Activated B cell treated with CpG ODN at 0.5 μM for 24 hours (primary cell): ENCODE measurements around the gene GALNTL6. TPM values are rescaled to one million over a fixed set of nuclear protein-coding genes. Genes with fewer than 3 reads are reported as not detected.

Experiments
- ATAC-seq: fragments of 200-7000 bp; cut with Tn5 transposase; one replicate; pipeline ENCODE4 v1.10.0; 2021; ENCODE audit warnings: low read depth, mild to moderate bottlenecking, moderate library complexity
- CTCF ChIA-PET: fragments of 350-600 bp; sonication (Branson Sonifier 250); formaldehyde crosslinking; loops from one replicate; lab custom pipeline; 2021; ENCODE audit warnings: antibody characterized with exemption; lab: Charles Lee
- POLR2A ChIA-PET: fragments of 350-600 bp; sonication (Branson Sonifier 250); formaldehyde crosslinking; loops from one replicate; lab custom pipeline; 2021; ENCODE audit warnings: antibody characterized with exemption; lab: Charles Lee
- DNase-seq: peaks from one replicate; pipeline ENCODE4 v3.0.0; 2022
- H3K27ac Mint-ChIP-seq: one replicate; pipeline ENCODE4 v1.8.0; 2020; ENCODE audit warnings: mixed read lengths
- H3K27me3 Mint-ChIP-seq: one replicate; pipeline ENCODE4 v1.8.0; 2021; ENCODE audit warnings: mixed read lengths
- H3K36me3 Mint-ChIP-seq: one replicate; pipeline ENCODE4 v1.8.0; 2021; ENCODE audit warnings: low read depth, mixed read lengths
- H3K4me1 Mint-ChIP-seq: one replicate; pipeline ENCODE4 v1.8.0; 2021; ENCODE audit warnings: mixed read lengths
- H3K4me3 Mint-ChIP-seq: one replicate; pipeline ENCODE4 v1.8.0; 2020; ENCODE audit warnings: mild to moderate bottlenecking, mixed read lengths
- H3K9me3 Mint-ChIP-seq: one replicate; pipeline ENCODE4 v1.8.0; 2020; ENCODE audit warnings: mixed read lengths
- CTCF ChIP-seq: fragments of 200-600 bp; IDR thresholded peaks from one replicate; pipeline ENCODE4 v1.8.0; 2022; ENCODE audit warnings: antibody characterized with exemption, mild to moderate bottlenecking
- intact Hi-C: fragments of 100-400 bp; cut with micrococcal nuclease; formaldehyde crosslinking; loops from one replicate; pipeline ENCODE4 v1.15.1; 2024
- total RNA-seq: library from RNA; stranded (reverse); gene quantifications from 2 replicates; pipeline ENCODE4 v1.2.3, GENCODE V29; 2022

The GALNTL6 gene
- total RNA-seq, 1 donor from 2014 or later, result 0.20 TPM

GRCh38 chr4:171875291-171875690, 62.1 kb downstream of the GALNTL6 start:
- Mint-ChIP-seq H3K4me3 (no peak overlapping the region), H3K36me3 (no peaks in the 10 kb centered on the region), H3K9me3 (no peaks in the 10 kb centered on the region), H3K27ac (no peak overlapping the region), H3K4me1 (no peaks in the 10 kb centered on the region), H3K27me3 (no peaks in the 10 kb centered on the region)
- no peak for TF ChIP-seq CTCF
- DNase-seq (no peak), ATAC-seq (no peak)
- ChIA-PET CTCF (no interaction called here), POLR2A (no interaction called here)
- intact Hi-C loops, result no loop called here

GRCh38 chr4:171876636-171877035, 63.4 kb downstream of the GALNTL6 start:
- ATAC-seq (no peak), DNase-seq (no peak)
- intact Hi-C loops, result no loop called here
- no peak overlapping the region for H3K27ac Mint-ChIP-seq
- ChIA-PET CTCF (no interaction called here), POLR2A (no interaction called here)
- TF ChIP-seq CTCF, result no peak
- no peaks in the 10 kb centered on the region for H3K27me3 Mint-ChIP-seq
- no peaks in the 10 kb centered on the region for H3K4me1 Mint-ChIP-seq
- H3K4me3 Mint-ChIP-seq, result no peak overlapping the region
- H3K36me3 Mint-ChIP-seq, result no peaks in the 10 kb centered on the region
- no peaks in the 10 kb centered on the region for H3K9me3 Mint-ChIP-seq

GRCh38 chr4:171880136-171880535, 66.9 kb downstream of the GALNTL6 start:
- H3K4me1 Mint-ChIP-seq, result no peaks in the 10 kb centered on the region

GRCh38 chr4:171889681-171890080, 76.5 kb downstream of the GALNTL6 start:
- ATAC-seq, result no peak
- Mint-ChIP-seq H3K4me1 (no peaks in the 10 kb centered on the region), H3K27ac (no peak overlapping the region), H3K36me3 (no peaks in the 10 kb centered on the region), H3K27me3 (no peaks in the 10 kb centered on the region), H3K4me3 (no peak overlapping the region), H3K9me3 (no peaks in the 10 kb centered on the region)
- no peak for TF ChIP-seq CTCF
- intact Hi-C loops, result no loop called here
- ChIA-PET CTCF (interaction anchor here (0.7 kb wide), 1 partner anchor 85 kb away, joined by 3 read pairs; no protein-coding TSS in a partner anchor), POLR2A (no interaction called here)
- no peak for DNase-seq

More at GRCh38 chr4:171880136-171880535, 66.9 kb downstream of the GALNTL6 start:
- Mint-ChIP-seq H3K27ac (no peak overlapping the region), H3K36me3 (no peaks in the 10 kb centered on the region), H3K27me3 (no peaks in the 10 kb centered on the region), H3K4me3 (no peak overlapping the region), H3K9me3 (no peaks in the 10 kb centered on the region)
- TF ChIP-seq CTCF, result no peak
- CTCF ChIA-PET, result no interaction called here
- no peak for ATAC-seq
- no peak for DNase-seq
- intact Hi-C loops, result no loop called here
- POLR2A ChIA-PET, result no interaction called here

GRCh38 chr4:171891038-171891437, 77.8 kb downstream of the GALNTL6 start:
- no peak for TF ChIP-seq CTCF
- intact Hi-C loops, result no loop called here
- H3K4me1 Mint-ChIP-seq, result no peaks in the 10 kb centered on the region
- DNase-seq (no peak), ATAC-seq (no peak)
- H3K27me3 Mint-ChIP-seq, result no peaks in the 10 kb centered on the region
- ChIA-PET POLR2A (no interaction called here), CTCF (no interaction called here)
- H3K36me3 Mint-ChIP-seq, result no peaks in the 10 kb centered on the region
- H3K4me3 Mint-ChIP-seq, result no peak overlapping the region
- H3K27ac Mint-ChIP-seq, result no peak overlapping the region
- no peaks in the 10 kb centered on the region for H3K9me3 Mint-ChIP-seq
